NCI-H2029 (cell line): ENCODE data around the gene AIRE.

Source experiments
- DNase-seq: peaks from one replicate; lab custom pipeline; 2025; lab: John Stamatoyannopoulos, UW

The AIRE gene

DNA sequence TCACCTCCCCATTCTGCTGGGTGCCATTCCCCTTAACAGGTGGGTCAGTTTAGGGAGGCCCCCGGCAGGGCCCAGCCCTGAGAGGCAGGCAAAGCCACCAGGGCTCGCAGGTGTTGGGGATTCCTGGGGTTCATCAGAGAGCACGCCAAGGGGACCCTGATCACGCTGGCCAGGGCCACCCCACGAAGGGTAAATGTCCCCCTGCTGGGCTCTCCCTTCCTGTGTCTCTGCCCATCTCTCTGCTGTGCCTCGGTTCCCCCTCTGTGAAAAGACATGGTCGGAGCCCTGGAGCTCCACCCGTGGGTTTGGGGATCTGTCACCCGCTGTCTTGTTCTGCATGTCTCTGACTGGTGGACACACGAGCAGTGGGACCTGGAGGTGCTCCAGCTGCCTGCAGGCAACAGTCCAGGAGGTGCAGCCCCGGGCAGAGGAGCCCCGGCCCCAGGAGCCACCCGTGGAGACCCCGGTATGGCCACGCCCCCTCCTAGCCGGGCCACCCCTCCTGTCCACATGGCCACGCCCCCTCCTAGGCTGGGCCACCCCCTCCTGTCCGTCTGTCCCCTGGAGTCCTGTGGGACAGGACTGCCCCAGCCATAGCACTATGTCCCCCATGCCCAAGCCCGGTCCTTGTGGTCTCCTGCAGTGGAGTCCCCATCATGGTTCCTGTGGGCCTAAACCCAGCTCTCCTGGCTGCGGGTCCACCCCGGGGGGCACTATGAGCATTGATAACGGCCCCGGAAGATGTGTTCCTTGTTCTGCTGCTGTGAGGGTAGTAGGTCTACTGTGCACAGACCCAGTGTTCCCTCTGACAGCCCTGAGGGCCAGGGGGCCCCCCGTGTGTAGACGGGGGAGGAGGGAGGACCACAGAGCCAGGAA, 6.5 kb downstream of the AIRE start:
- no peak for DNase-seq

GRCh38 chr21:44292812-44293195, 7.1 kb downstream of the AIRE start:
- no peak for DNase-seq

DNA sequence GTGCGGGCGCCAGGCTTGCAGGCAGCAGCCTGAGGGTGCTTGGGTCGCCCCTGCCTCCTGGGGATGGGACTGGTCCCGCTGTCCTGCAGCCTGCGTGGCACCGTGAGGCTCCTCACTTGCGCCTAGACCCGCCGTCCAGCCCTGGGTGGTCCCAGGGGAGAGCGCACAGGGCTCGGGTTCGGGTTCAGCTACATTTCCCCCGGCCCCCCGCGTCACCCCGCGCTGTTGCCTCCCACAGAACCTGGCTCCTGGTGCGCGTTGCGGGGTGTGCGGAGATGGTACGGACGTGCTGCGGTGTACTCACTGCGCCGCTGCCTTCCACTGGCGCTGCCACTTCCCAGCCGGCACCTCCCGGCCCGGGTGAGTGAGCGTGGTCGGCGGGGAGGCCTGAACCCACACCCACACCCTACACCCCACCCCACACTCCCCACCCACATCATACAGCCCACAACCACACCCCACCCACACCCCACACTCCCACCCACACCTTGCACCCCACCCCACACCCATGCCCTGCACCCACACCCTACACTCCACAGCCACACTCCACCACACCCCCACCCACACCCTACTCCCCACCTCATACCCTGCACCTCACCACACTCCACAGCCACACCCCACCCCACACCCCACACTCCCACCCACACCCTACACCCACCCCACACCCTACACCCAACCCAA, 8.0 kb downstream of the AIRE start:
- DNase-seq: no peak

- no peak for DNase-seq
Measured at GRCh38 chr21:44294391-44295162, 8.9 kb downstream of the AIRE start.

DNA sequence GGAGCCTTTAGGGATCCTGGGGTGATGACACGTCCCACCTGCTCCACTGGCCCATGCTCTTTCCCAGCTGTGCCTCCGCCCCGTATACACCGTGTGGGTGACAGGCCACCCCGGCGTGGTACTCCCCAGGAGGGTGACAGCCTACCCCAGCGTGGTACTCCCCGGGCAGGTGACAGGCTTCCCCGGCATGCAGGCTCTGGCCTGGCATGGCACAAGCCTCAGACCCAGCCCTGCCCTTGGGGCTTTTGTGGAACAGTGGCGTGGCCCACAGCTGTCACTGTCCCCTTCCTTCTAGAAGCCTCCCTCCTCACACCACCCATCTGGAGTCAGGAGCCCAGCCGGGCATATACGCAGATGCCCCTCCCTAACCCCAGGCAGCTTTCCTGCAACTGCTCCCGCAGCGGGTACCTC, 9.5 kb downstream of the AIRE start:
- DNase-seq: no peak

GRCh38 chr21:44295646-44296045, 10.0 kb downstream of the AIRE start:
- no peak for DNase-seq

DNA sequence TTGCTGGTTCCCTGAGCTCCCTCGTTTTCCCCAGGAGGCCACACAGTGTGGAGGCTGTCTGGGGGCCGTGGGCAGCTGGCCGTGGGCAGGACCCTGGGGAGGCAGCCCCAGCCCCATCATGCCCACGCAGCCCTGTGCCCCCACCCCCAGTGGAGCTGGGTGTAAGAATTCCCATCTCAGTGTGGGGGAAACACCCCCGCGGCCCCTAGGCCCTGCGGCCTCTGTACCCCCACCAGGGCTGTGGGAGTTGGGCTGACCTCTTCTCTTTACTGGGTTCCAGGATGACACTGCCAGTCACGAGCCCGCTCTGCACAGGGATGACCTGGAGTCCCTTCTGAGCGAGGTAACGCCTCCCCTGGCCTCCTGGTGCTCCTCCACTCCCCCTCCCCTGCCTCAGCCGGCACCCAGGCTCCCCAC, 10.4 kb downstream of the AIRE start:
- DNase-seq: no peak

DNA sequence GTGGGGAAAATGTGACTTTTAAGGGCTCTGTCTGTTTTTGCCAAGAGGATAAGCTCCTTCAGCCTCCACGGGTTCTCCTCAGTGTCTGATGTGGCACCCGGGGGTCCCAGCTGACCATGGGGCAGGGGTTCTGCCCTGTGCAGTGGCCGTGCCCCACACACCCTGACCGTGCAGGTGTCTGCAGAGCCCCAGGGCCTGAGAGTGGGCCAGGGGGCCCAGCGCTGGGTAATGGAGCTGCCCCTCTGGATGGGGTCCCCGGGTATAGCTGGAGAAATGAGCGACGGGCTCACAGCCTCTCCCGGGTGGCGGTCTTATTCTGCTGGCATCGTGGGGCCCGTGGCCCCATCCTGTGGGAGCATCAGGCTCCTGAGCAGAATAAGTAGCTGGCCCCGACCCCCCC, 11.2 kb downstream of the AIRE start:
- DNase-seq: no peak

DNA sequence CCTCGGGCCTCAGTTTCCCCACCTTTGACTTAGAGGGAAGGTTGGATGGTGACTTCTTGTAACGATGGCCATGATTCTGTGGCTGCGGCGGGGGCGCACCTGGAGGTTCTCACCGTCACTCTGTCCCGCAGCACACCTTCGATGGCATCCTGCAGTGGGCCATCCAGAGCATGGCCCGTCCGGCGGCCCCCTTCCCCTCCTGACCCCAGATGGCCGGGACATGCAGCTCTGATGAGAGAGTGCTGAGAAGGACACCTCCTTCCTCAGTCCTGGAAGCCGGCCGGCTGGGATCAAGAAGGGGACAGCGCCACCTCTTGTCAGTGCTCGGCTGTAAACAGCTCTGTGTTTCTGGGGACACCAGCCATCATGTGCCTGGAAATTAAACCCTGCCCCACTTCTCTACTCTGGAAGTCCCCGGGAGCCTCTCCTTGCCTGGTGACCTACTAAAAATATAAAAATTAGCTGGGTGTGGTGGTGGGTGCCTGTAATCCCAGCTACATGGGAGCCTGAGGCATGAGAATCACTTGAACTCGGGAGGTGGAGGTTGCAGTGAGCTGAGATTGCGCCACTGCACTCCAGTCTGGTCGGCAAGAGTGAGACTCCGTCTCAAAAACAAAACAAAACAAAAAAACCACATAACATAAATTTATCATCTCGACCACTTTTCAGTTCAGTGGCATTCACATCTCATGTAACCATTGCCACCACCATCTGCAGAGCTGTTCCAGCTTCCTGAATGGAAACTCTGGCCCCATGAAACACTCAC, 12.0 kb downstream of the AIRE start:
- DNase-seq: peak; percentile 70

DNA sequence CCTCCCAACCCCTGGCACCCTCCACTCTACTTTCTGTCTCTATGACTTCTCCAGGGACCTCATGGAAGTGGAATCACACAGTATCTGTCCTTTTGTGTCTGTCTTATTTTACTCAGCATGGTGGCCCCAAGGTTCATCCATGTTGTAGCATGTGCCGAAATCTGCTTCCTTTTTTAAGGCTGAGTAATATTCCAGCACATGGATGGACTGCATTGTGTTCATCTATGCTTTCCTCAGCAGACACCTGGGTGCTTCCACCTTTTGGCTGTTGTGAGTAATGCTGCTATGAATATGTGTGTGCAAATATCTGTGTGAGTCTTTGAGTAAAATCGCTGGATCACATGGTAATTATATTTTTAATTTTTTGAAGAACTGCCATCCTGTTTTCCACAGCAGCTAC, 12.6 kb downstream of the AIRE start:
- no peak for DNase-seq

- DNase-seq: no peak
Measured at GRCh38 chr21:44299085-44299457, 13.4 kb downstream of the AIRE start.

- DNase-seq: peak; percentile 18
Measured at GRCh38 chr21:44299458-44300261, 14.0 kb downstream of the AIRE start, which contains the start of gene PFKL. Gene PFKL (plus strand): TSS chr21:44300053. CDS start chr21:44300106, 53 bp downstream.

DNA sequence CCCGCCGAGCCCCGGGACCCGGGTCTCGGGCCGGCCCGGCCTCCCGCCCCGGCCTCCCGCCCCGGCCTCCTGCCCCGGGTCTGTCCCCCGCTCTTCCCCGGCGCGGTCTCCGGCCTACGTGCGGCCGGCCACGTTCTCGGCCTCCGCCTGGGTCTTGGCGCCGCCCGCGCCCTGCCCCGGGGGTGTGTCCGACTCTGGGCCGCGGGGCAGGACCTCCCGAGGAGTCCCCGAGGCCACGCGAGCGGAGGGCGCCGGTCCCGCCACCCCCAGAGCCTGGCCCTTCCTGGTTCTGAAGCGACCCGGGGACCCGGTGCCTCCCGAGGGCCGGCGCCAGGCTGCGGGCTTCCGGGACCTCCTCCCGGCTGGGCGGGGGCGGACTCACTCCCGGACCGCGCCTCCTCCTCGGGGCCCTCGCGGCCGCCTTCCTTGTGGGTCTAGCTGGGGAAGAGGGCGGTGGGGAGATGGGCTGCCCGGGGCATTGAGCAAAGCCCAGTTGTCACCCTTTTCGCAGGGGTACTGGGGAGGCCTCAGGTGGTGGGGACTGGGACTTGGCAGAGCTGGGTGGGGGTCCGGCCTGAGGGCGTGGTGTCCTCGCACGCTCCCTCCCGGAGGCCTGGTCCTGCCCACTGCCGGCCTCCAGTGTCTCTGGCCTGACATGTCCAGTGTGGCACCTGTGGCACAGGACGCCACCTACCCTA, 14.7 kb downstream of the AIRE start:
- peak; percentile 36 for DNase-seq

GRCh38 chr21:44301141-44301540, 15.5 kb downstream of the AIRE start:
- DNase-seq: no peak

GRCh38 chr21:44301961-44302406, 16.3 kb downstream of the AIRE start:
- DNase-seq: peak; percentile 22

DNA sequence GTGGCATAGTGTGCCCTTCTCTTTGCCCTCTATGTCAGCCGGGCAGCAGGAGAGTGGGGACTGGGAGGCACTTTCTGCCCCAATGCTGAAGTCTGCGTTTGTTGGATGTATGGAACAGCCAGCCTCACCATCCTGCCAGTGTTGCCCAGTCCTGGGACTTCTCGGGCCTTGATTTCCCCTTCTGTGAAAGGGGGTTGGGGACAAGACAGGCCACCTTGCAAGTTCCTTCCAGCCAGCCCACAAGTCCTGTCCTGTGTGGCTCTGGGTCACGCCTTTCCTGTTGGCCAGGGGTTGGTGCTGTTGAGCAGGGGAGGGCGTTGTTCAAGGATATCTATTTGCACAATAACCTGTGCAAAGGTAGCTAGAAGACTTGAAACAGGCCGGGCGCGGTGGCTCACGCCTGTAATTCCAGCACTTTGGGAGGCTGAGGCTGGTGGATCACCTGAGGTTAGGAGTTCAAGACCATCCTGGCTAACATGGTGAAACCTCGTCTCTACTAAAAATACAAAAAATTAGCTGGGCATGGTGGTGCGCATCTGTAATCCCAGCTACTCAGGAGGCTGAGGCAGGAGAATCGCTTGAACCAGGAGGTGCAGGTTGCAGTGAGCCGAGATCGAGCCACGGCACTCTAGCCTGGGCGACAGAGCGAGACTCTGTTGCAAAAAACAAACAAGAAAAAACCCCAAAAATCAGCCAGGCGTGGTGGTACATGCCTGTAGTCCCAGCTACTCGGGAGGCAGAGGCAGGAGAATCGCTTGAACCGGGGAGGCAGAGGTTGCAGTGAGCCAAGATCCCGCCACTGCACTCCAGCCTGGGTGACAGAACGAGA, 17.1 kb downstream of the AIRE start:
- DNase-seq: peak; percentile 40

GRCh38 chr21:44303490-44303981, 17.9 kb downstream of the AIRE start:
- DNase-seq: no peak

- no peak for DNase-seq
Measured at GRCh38 chr21:44304011-44304616, 18.4 kb downstream of the AIRE start.

GRCh38 chr21:44304877-44305293, 19.2 kb downstream of the AIRE start:
- DNase-seq: no peak
